SK-N-DZ (cell line): ENCODE measurements around the gene PLA2G4A.

ENCODE experiments used
- DNase-seq: peaks from one replicate; pipeline ENCODE4 v3.0.0-alpha.2; 2015; ENCODE audit warnings: low spot score

PLA2G4A gene

GRCh38 chr1:187013582-187014200 is 184.9 kb downstream of the PLA2G4A start:
- DNase-seq: no peak

- DNase-seq: no peak
Observed at GRCh38 chr1:187018291-187018690, 189.5 kb downstream of the PLA2G4A start.

- no peak for DNase-seq
Observed at GRCh38 chr1:187027253-187027652, 198.5 kb downstream of the PLA2G4A start.

GRCh38 chr1:187032316-187032981 is 203.7 kb downstream of the PLA2G4A start:
- DNase-seq: no peak

- no peak for DNase-seq
Observed at GRCh38 chr1:187032982-187033692, 204.4 kb downstream of the PLA2G4A start.

GRCh38 chr1:187033693-187034390 is 205.1 kb downstream of the PLA2G4A start:
- DNase-seq: no peak

- DNase-seq: no peak
Observed at GRCh38 chr1:187034501-187034900, 205.8 kb downstream of the PLA2G4A start.

GRCh38 chr1:187037973-187038553 is 209.3 kb downstream of the PLA2G4A start:
- DNase-seq: no peak
